HepG2 (cell line): Measurements from ENCODE around the gene NUDT22. TPM values are rescaled to one million over a fixed set of nuclear protein-coding genes. Genes with fewer than 3 reads are reported as not detected.

Source experiments
- ATAC-seq: fragments of 200-7000 bp; cut with Tn5 transposase; 3 replicates; pipeline ENCODE4 v1.9.1; 2020; ENCODE audit warnings: mild to moderate bottlenecking, moderate library complexity
- BruUV-seq: library from RNA; stranded (reverse); fragments of 400-500 nt; replicated peaks from 2 replicates; lab custom pipeline; 2021; lab: Mats Ljungman, UMichigan
- CTCF ChIA-PET: fragments of 300-600 bp; formaldehyde crosslinking; extraction: SDS; loops from one replicate; lab custom pipeline; 2021; ENCODE audit warnings: low total read pairs, inconsistent platforms, low intra/inter-chr PET ratio; lab: Yijun Ruan, JAX
- POLR2A ChIA-PET: fragments of 350-600 bp; sonication (Branson Sonifier 250); formaldehyde crosslinking; loops from one replicate; lab custom pipeline; 2020; ENCODE audit warnings: antibody characterized with exemption, inconsistent platforms; lab: Yijun Ruan, JAX
- DNase-seq: peaks from one replicate; pipeline ENCODE4 v3.0.0-alpha.2; 2015; ENCODE audit warnings: low spot score
- FAIRE-seq: peaks from 3 replicates; lab custom pipeline; 2011; peaks lifted over from hg19 to GRCh38; lab: Jason Lieb, UNC
- H2AFZ ChIP-seq: one replicate; pipeline ENCODE4 v1.6.1; 2011; ENCODE audit warnings: low read length, inconsistent platforms
- H3K27ac ChIP-seq: fragments of 300-600 bp; 3 replicates; pipeline ENCODE4 v1.8.0; 2011; ENCODE audit warnings: mixed run types, mild to moderate bottlenecking, mixed read lengths, low read length, inconsistent platforms; ENCODE audit not compliant: insufficient read depth; ENCODE audit errors: extremely low read length
- H3K27me3 ChIP-seq, 2 experiments: fragments of 200-600 bp in 1 of 2; 2 replicates in 1 of 2; 3 replicates in 1 of 2; pipeline versions ENCODE4 v1.6.0 to v1.8.0; 2011; ENCODE audit warnings: low read length in 2 of 2, mild to moderate bottlenecking in 2 of 2, moderate library complexity in 2 of 2, inconsistent platforms in 1 of 2; ENCODE audit not compliant: insufficient read depth in 2 of 2, control insufficient read depth in 1 of 2
- H3K36me3 ChIP-seq, 2 experiments: fragments of 200-600 bp in 1 of 2; replicated peaks in 1 of 2; 2 replicates in 1 of 2; 3 replicates in 1 of 2; pipeline versions ENCODE4 v1.5.1 to v1.8.0; 2011; ENCODE audit warnings: low read length in 2 of 2, inconsistent platforms in 1 of 2; ENCODE audit not compliant: insufficient read depth in 2 of 2, control insufficient read depth in 1 of 2
- H3K4me1 ChIP-seq: 2 replicates; pipeline ENCODE4 v1.5.1; 2012; ENCODE audit warnings: low read length, inconsistent platforms; ENCODE audit not compliant: insufficient read depth
- H3K4me2 ChIP-seq: 2 replicates; pipeline ENCODE4 v1.6.0; 2011; ENCODE audit warnings: low read depth, low read length, inconsistent platforms
- H3K4me3 ChIP-seq, 3 experiments: fragments of 200-600 bp in 1 of 3; sonication (generic), shearing (Covaris generic) in 1 of 3; replicated peaks in 1 of 3; 2 replicates each; pipeline ENCODE4 v1.5.1; 2011 to 2016; ENCODE audit warnings: low read length in 3 of 3, inconsistent platforms in 2 of 3, low read depth in 2 of 3, mild to moderate bottlenecking in 2 of 3, control low read depth in 1 of 3, mixed read lengths in 1 of 3; ENCODE audit not compliant: insufficient read depth in 1 of 3
- H3K79me2 ChIP-seq: one replicate; pipeline ENCODE4 v1.6.1; 2011; ENCODE audit warnings: low read length, inconsistent platforms; ENCODE audit not compliant: insufficient read depth
- H3K9ac ChIP-seq: 2 replicates; pipeline ENCODE4 v1.6.0; 2011; ENCODE audit warnings: mild to moderate bottlenecking, low read depth, low read length, inconsistent platforms; ENCODE audit not compliant: insufficient read depth
- H3K9me3 ChIP-seq: 2 replicates; pipeline ENCODE4 v1.5.1; 2012; ENCODE audit warnings: mild to moderate bottlenecking, low read length
- H4K20me1 ChIP-seq: 2 replicates; pipeline ENCODE4 v1.6.0; 2011; ENCODE audit warnings: inconsistent platforms, mild to moderate bottlenecking, low read length, moderate library complexity; ENCODE audit not compliant: insufficient read depth
- FLYWCH1 ChIP-seq: sonication (generic); formaldehyde crosslinking; IDR thresholded peaks from 2 replicates; pipeline ENCODE4 v1.8.1; 2023; ENCODE audit warnings: mild to moderate bottlenecking, missing genetic modification reagents
- HDAC1 ChIP-seq: sonication (generic); formaldehyde crosslinking; IDR thresholded peaks from 2 replicates; pipeline ENCODE4 v1.5.1; 2020; ENCODE audit warnings: mild to moderate bottlenecking, missing genetic modification reagents
- HOXA3 ChIP-seq: sonication (generic); formaldehyde crosslinking; IDR thresholded peaks from 2 replicates; pipeline ENCODE4 v1.5.0; 2020; ENCODE audit warnings: missing genetic modification reagents
- KDM2A ChIP-seq: sonication (generic); formaldehyde crosslinking; IDR thresholded peaks from 2 replicates; pipeline ENCODE4 v1.4.0; 2020; ENCODE audit warnings: low read depth, missing genetic modification reagents, borderline replicate concordance
- NONO ChIP-seq, 2 experiments: fragments of 450-650 bp in 1 of 2; sonication (generic) in 1 of 2; formaldehyde crosslinking in 1 of 2; IDR thresholded peaks in 1 of 2; conservative IDR thresholded peaks in 1 of 2; 2 replicates each; pipeline versions ENCODE4 v1.6.1 to v1.8.0; 2017 to 2022; ENCODE audit warnings: mild to moderate bottlenecking in 1 of 2, missing genetic modification reagents in 1 of 2, moderate library complexity in 1 of 2
- SETDB1 ChIP-seq: sonication (generic); formaldehyde crosslinking; IDR thresholded peaks from 2 replicates; pipeline ENCODE4 v1.5.1; 2020; ENCODE audit warnings: missing genetic modification reagents, mild to moderate bottlenecking, borderline replicate concordance
- SIN3A ChIP-seq: IDR thresholded peaks from 2 replicates; pipeline ENCODE4 v1.6.1; 2011; ENCODE audit warnings: low read depth, mild to moderate bottlenecking, control low read depth, low read length, borderline replicate concordance
- THAP8 ChIP-seq: sonication (generic); formaldehyde crosslinking; IDR thresholded peaks from 2 replicates; pipeline ENCODE4 v1.5.1; 2020; ENCODE audit warnings: missing genetic modification reagents, mild to moderate bottlenecking, borderline replicate concordance
- ZBTB38 ChIP-seq: sonication (generic); formaldehyde crosslinking; IDR thresholded peaks from 2 replicates; pipeline ENCODE4 v1.5.1; 2020; ENCODE audit warnings: mild to moderate bottlenecking, missing genetic modification reagents
- ZFY ChIP-seq: sonication (generic); formaldehyde crosslinking; IDR thresholded peaks from 2 replicates; pipeline ENCODE4 v1.4.0; 2020; ENCODE audit warnings: missing genetic modification reagents
- ZNF331 ChIP-seq: sonication (generic); formaldehyde crosslinking; IDR thresholded peaks from 2 replicates; pipeline ENCODE4 v1.4.0; 2020; ENCODE audit warnings: missing genetic modification reagents
- ZNF564 ChIP-seq: sonication (generic); formaldehyde crosslinking; IDR thresholded peaks from 2 replicates; pipeline ENCODE4 v1.8.1; 2023; ENCODE audit warnings: mild to moderate bottlenecking, missing genetic modification reagents
- ZNF780A ChIP-seq: sonication (generic); formaldehyde crosslinking; IDR thresholded peaks from 2 replicates; pipeline ENCODE4 v1.8.0; 2022; ENCODE audit warnings: mild to moderate bottlenecking, missing genetic modification reagents, moderate library complexity
- ZNF788 ChIP-seq: sonication (generic); formaldehyde crosslinking; IDR thresholded peaks from 2 replicates; pipeline ENCODE4 v1.5.0; 2020; ENCODE audit warnings: mild to moderate bottlenecking, missing genetic modification reagents, borderline replicate concordance
- ZSCAN25 ChIP-seq: sonication (generic); formaldehyde crosslinking; IDR thresholded peaks from 2 replicates; pipeline ENCODE4 v1.8.0; 2022; ENCODE audit warnings: mild to moderate bottlenecking, missing genetic modification reagents
- WGBS: methylation state at CpG from one replicate; pipeline ENCODE4 v1.1.6; 2017; ENCODE audit warnings: low lambda C conversion rate; 5-methylcytosine and 5-hydroxymethylcytosine counted together
- in situ Hi-C: cut with HindIII; loops from 2 replicates; pipeline ENCODE4 v1.10.0; 2017; ENCODE audit warnings: low pct_unique_long_range_greater_than_20kb; ENCODE audit not compliant: extremely low pct_ligation_motif_present
- intact Hi-C: fragments of 100-400 bp; cut with micrococcal nuclease; formaldehyde crosslinking; loops from one replicate; pipeline ENCODE4 v1.10.0; 2022; ENCODE audit not compliant: unreplicated experiment
- polyA plus RNA-seq, 8 experiments: library from polyadenylated mRNA; depleted of rRNA in 3 of 8; stranded (reverse) in 7 of 8; unstranded in 1 of 8; fragments of >200 nt; fragmentation: Illumina TruSeq in 4 of 8; extraction: Trizol in 4 of 8; gene quantifications; 2 replicates each; pipeline versions ENCODE4 v1.2.1 to v1.2.3, GENCODE V29; 2011 to 2016; ENCODE audit warnings: low read depth in 4 of 8, missing spikeins in 1 of 8, mixed read lengths in 1 of 8; ENCODE audit not compliant: insufficient read depth in 1 of 8
- total RNA-seq, 5 experiments: library from RNA; depleted of rRNA; stranded (reverse); fragments of >200 nt; fragmentation: Illumina TruSeq; extraction: Trizol; gene quantifications; 2 replicates each; pipeline ENCODE4 v1.2.3, GENCODE V29; 2016; ENCODE audit warnings: low read depth in 1 of 5
- TF ChIP-seq, protein P1 (sequence below): sonication (generic); formaldehyde crosslinking; IDR thresholded peaks from 2 replicates; pipeline ENCODE4 v1.9.0; 2022; ENCODE audit warnings: missing genetic modification reagents, mild to moderate bottlenecking, borderline replicate concordance
- TF ChIP-seq, protein P2 (sequence below): sonication (generic); formaldehyde crosslinking; IDR thresholded peaks from 2 replicates; pipeline ENCODE4 v1.5.0; 2020; ENCODE audit warnings: mild to moderate bottlenecking, missing genetic modification reagents
- TF ChIP-seq, protein P3 (sequence below): IDR thresholded peaks from 2 replicates; pipeline ENCODE4 v1.6.1; 2016; ENCODE audit warnings: mild to moderate bottlenecking, missing biosample characterization, missing genetic modification reagents

The NUDT22 gene
- total and polyA plus RNA-seq, 2 of the 13 experiments (the other 11 are each of a cell fraction or from before 2014, with no cell fraction given), result 33.5 to 39.8 TPM

GRCh38 chr11:64233913-64234586 lies 8.0 kb downstream of the NUDT22 start, which contains the start of gene VEGFB:
TSS of gene VEGFB (plus strand) at chr11:64234584. CDS start at chr11:64234834, 250 bp downstream.
- no peaks in the 10 kb centered on the region; a peak in 1 of 5 replicates for H3K36me3 ChIP-seq
- H4K20me1 ChIP-seq, result no peaks in the 10 kb centered on the region
- H3K79me2 ChIP-seq, result peaks cover 3% of the 10 kb centered on the region
- no peak for DNase-seq
- POLR2A ChIA-PET, result interaction anchor here (1.6 to 1.8 kb wide), 2 partner anchors 8 to 12 kb away, joined by 6 to 7 read pairs; partner anchors contain the start of genes NUDT22 and TRPT1
- WGBS, result 12% methylated on average over 12 of the region's 62 CpGs
- CTCF ChIA-PET, result no interaction called here
- peak within 1 kb of the TSS; percentile 68 for H3K9ac ChIP-seq
- peak within 1 kb of the TSS; percentile 43 for H3K27ac ChIP-seq
- H3K27me3 ChIP-seq, result no peaks in the 10 kb centered on the region
- H3K4me2 ChIP-seq, result peak within 1 kb of the TSS; percentile 76
- ATAC-seq, result peak; percentile 8; the same call in 2 of the 3 replicates
- peaks cover 74% of the 10 kb centered on the region for H3K4me1 ChIP-seq
- H3K4me3 ChIP-seq, result peak within 1 kb of the TSS; percentile 60 to 80 (median 76)
- no peak for FAIRE-seq
- H3K9me3 ChIP-seq, result no peaks in the 10 kb centered on the region
- intact Hi-C loops (no loop called here), in situ Hi-C loops (no loop called here)
- no TSS peak for BruUV-seq
- no peak within 1 kb of the TSS for H2AFZ ChIP-seq
- TF ChIP-seq HDAC1 (CRISPR knock-in tag), result peak; percentile 27; the same call in 1 of the 2 replicates
- no peak for TF ChIP-seq ZNF331 (CRISPR knock-in tag)
- TF ChIP-seq ZNF780A (CRISPR knock-in tag), result no peak
- 0 out of 2 replicates have a peak, but pooled peaks have one; percentile 49 for TF ChIP-seq THAP8 (CRISPR knock-in tag)
- peak; percentile 70 for TF ChIP-seq ZBTB38 (CRISPR knock-in tag)
- peak; percentile 51; the same call in 1 of the 2 replicates for TF ChIP-seq KDM2A (CRISPR knock-in tag)
- 0 out of 2 replicates have a peak, but pooled peaks have one; percentile 21 for TF ChIP-seq SIN3A
- TF ChIP-seq SETDB1 (CRISPR knock-in tag), result no peak
- TF ChIP-seq NONO (IDR thresholded peaks at IDR 0.05), result no peak
- TF ChIP-seq NONO (CRISPR knock-in tag; conservative IDR thresholded peaks at IDR 0.05), result 0 out of 2 replicates have a peak, but pooled peaks have one; percentile 45
- TF ChIP-seq ZNF788 (CRISPR knock-in tag), result peak; percentile 34; the same call in 1 of the 2 replicates
- peak; percentile 9; the same call in 1 of the 2 replicates for TF ChIP-seq ZFY (CRISPR knock-in tag)
- no peak for TF ChIP-seq FLYWCH1
- peak; percentile 33; the same call in 1 of the 2 replicates for TF ChIP-seq HOXA3
- no peak for TF ChIP-seq ZNF564 (CRISPR knock-in tag)
- TF ChIP-seq, protein P1, sequence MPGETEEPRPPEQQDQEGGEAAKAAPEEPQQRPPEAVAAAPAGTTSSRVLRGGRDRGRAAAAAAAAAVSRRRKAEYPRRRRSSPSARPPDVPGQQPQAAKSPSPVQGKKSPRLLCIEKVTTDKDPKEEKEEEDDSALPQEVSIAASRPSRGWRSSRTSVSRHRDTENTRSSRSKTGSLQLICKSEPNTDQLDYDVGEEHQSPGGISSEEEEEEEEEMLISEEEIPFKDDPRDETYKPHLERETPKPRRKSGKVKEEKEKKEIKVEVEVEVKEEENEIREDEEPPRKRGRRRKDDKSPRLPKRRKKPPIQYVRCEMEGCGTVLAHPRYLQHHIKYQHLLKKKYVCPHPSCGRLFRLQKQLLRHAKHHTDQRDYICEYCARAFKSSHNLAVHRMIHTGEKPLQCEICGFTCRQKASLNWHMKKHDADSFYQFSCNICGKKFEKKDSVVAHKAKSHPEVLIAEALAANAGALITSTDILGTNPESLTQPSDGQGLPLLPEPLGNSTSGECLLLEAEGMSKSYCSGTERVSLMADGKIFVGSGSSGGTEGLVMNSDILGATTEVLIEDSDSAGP (CRISPR knock-in tag), result 0 out of 2 replicates have a peak, but pooled peaks have one; percentile 25
- TF ChIP-seq, protein P2, sequence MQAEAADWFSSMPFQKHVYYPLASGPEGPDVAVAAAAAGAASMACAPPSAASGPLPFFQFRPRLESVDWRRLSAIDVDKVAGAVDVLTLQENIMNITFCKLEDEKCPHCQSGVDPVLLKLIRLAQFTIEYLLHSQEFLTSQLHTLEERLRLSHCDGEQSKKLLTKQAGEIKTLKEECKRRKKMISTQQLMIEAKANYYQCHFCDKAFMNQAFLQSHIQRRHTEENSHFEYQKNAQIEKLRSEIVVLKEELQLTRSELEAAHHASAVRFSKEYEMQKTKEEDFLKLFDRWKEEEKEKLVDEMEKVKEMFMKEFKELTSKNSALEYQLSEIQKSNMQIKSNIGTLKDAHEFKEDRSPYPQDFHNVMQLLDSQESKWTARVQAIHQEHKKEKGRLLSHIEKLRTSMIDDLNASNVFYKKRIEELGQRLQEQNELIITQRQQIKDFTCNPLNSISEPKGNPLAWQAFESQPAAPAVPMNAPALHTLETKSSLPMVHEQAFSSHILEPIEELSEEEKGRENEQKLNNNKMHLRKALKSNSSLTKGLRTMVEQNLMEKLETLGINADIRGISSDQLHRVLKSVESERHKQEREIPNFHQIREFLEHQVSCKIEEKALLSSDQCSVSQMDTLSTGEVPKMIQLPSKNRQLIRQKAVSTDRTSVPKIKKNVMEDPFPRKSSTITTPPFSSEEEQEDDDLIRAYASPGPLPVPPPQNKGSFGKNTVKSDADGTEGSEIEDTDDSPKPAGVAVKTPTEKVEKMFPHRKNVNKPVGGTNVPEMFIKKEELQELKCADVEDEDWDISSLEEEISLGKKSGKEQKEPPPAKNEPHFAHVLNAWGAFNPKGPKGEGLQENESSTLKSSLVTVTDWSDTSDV, result no peak
- 0 out of 2 replicates have a peak, but pooled peaks have one; percentile 25 for TF ChIP-seq ZSCAN25
- TF ChIP-seq, protein P3, sequence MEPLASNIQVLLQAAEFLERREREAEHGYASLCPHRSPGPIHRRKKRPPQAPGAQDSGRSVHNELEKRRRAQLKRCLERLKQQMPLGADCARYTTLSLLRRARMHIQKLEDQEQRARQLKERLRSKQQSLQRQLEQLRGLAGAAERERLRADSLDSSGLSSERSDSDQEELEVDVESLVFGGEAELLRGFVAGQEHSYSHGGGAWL (CRISPR knock-in tag), result peak; percentile 50; the same call in 1 of the 2 replicates
